Cardiac muscle cell (in vitro differentiated cells and primary cell): ENCODE data around the gene MC5R. TPM values are rescaled to one million over a fixed set of nuclear protein-coding genes. Genes with fewer than 3 reads are reported as not detected.

Experiments
- DNase-seq, 2 donors: peaks; one replicate each; pipeline versions ENCODE4 v3.0.0 to v3.0.0-alpha.2; 2010 to 2017; ENCODE audit warnings: low read depth in 1 of 2, low spot score in 1 of 2
- H3K27ac ChIP-seq: fragments of 200-600 bp; sonication (generic); 2 replicates; pipeline ENCODE4 v1.5.1; 2016
- H3K27me3 ChIP-seq: fragments of 200-600 bp; sonication (generic); 2 replicates; pipeline ENCODE4 v1.6.0; 2016; ENCODE audit warnings: control low read depth
- H3K36me3 ChIP-seq: fragments of 200-600 bp; sonication (generic); 2 replicates; pipeline ENCODE4 v1.5.1; 2016; ENCODE audit warnings: control low read depth
- H3K4me1 ChIP-seq: fragments of 200-600 bp; sonication (generic); 2 replicates; pipeline ENCODE4 v1.8.1; 2017; ENCODE audit warnings: low read depth, mild to moderate bottlenecking, mixed run types
- H3K4me3 ChIP-seq: fragments of 200-600 bp; sonication (generic); 2 replicates; pipeline ENCODE4 v1.5.1; 2016; ENCODE audit warnings: mild to moderate bottlenecking
- H3K9me3 ChIP-seq: fragments of 200-600 bp; sonication (generic); 2 replicates; pipeline ENCODE4 v1.5.1; 2017; ENCODE audit warnings: low read depth, mild to moderate bottlenecking, control low read depth
- CTCF ChIP-seq: IDR thresholded peaks from 2 replicates; pipeline ENCODE4 v1.5.1; 2012; ENCODE audit warnings: low read depth, mild to moderate bottlenecking, low read length
- polyA plus RNA-seq: library from polyadenylated mRNA; unstranded; fragments of >200 nt; fragmentation: Nextera tagmentation; extraction: Ambion mirVana; gene quantifications from 2 replicates; pipeline ENCODE4 v1.2.1, GENCODE V29; 2016
- total RNA-seq: library from RNA; depleted of rRNA; stranded (reverse); fragments of >200 nt; gene quantifications from 2 replicates; pipeline ENCODE4 v1.2.3, GENCODE V29; 2016

The MC5R gene
- total and polyA plus RNA-seq, 2 experiments from 2014 or later = not detected

GRCh38 chr18:13872932-13873331, 49.0 kb downstream of the MC5R start:
- no peak overlapping the region for H3K4me3 ChIP-seq
- H3K27me3 ChIP-seq = peaks cover 43% of the 10 kb centered on the region
- H3K4me1 ChIP-seq = no peaks in the 10 kb centered on the region
- no peak for TF ChIP-seq CTCF
- H3K36me3 ChIP-seq = no peaks in the 10 kb centered on the region
- H3K9me3 ChIP-seq = no peaks in the 10 kb centered on the region
- DNase-seq = no peak
- no peak overlapping the region for H3K27ac ChIP-seq

GRCh38 chr18:13874558-13874957, 50.6 kb downstream of the MC5R start:
- TF ChIP-seq CTCF = no peak
- peaks cover 27% of the 10 kb centered on the region for H3K27me3 ChIP-seq
- no peaks in the 10 kb centered on the region for H3K9me3 ChIP-seq
- H3K36me3 ChIP-seq = no peaks in the 10 kb centered on the region
- H3K4me1 ChIP-seq = no peaks in the 10 kb centered on the region
- H3K27ac ChIP-seq = no peak overlapping the region
- no peak overlapping the region for H3K4me3 ChIP-seq
- no peak for DNase-seq

Other genes starting within 250 kb of the MC5R start
- 20.6 and 26.9 TPM in 2 replicates for gene FAM210A, start 97.6 kb upstream of the MC5R start, total RNA-seq
- 20.0 and 23.9 TPM in 2 replicates for gene FAM210A, start 97.6 kb upstream of the MC5R start, polyA plus RNA-seq
- 28.1 and 36.5 TPM in 2 replicates for gene RNMT, start 97.5 kb upstream of the MC5R start, total RNA-seq
- 48.1 and 53.0 TPM in 2 replicates for gene RNMT, start 97.5 kb upstream of the MC5R start, polyA plus RNA-seq
- not detected in 2 replicates for gene MC2R, start 91.4 kb downstream of the MC5R start, total RNA-seq
- gene MC2R, start 91.4 kb downstream of the MC5R start, polyA plus RNA-seq = not detected in 2 replicates